Retinal pigment epithelial cell (primary cell): ENCODE measurements around the gene SGK1.

ENCODE experiments used
- DNase-seq: peaks from one replicate; pipeline ENCODE4 v3.0.0-alpha.2; 2010; ENCODE audit warnings: low read depth
- H3K4me3 ChIP-seq: 2 replicates; pipeline ENCODE4 v1.5.1; 2011; ENCODE audit warnings: mild to moderate bottlenecking, low read length, control low read depth, moderate library complexity
- TF ChIP-seq, protein P1 (sequence below): conservative IDR thresholded peaks from 2 replicates; pipeline ENCODE4 v1.5.1; 2011; ENCODE audit warnings: low read depth, low read length, control low read depth, inconsistent platforms

Gene SGK1

GRCh38 chr6:134317471-134318131, at the start of gene SGK1:
SGK1 (minus strand) TSS chr6:134318112; CDS start chr6:134317460, 652 bp downstream.
- no peak for DNase-seq
- TF ChIP-seq, protein P1, sequence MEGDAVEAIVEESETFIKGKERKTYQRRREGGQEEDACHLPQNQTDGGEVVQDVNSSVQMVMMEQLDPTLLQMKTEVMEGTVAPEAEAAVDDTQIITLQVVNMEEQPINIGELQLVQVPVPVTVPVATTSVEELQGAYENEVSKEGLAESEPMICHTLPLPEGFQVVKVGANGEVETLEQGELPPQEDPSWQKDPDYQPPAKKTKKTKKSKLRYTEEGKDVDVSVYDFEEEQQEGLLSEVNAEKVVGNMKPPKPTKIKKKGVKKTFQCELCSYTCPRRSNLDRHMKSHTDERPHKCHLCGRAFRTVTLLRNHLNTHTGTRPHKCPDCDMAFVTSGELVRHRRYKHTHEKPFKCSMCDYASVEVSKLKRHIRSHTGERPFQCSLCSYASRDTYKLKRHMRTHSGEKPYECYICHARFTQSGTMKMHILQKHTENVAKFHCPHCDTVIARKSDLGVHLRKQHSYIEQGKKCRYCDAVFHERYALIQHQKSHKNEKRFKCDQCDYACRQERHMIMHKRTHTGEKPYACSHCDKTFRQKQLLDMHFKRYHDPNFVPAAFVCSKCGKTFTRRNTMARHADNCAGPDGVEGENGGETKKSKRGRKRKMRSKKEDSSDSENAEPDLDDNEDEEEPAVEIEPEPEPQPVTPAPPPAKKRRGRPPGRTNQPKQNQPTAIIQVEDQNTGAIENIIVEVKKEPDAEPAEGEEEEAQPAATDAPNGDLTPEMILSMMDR, result peak; percentile 4

DNA sequence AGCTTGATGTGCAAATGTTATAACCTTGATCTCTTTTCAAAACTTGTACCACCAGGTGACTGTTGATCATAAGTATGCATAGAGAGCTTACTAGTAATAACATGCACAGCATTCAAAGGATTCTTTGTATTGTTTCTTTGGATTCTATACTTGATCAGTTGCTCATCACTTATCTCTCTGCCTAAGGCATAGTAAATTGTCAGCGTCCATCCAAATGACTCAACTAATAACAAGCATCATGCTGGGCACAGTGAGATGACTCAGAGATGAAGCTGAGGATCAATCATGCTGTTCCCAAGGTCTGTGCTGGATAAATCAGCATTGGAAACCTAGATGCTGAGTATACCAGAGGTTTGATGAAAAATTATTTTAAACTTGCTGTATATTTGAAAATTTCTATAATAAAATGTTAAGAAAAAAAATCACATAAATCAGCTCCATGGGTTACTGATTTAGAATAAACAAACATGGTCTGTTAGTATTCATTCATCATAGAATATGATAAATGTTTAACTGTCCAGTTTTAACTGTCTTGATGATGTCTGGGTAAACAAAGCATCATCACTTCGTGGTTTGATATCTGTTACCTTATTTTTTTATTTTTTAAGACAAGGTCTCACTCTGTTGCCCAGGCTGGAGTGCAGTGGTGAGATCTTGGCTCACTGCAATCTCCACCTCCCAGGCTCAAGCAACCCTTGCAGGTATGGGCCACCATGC, 45.6 kb upstream of the SGK1 start:
- DNase-seq, result no peak
- TF ChIP-seq, protein P1, result no peak
- H3K4me3 ChIP-seq, result no peak overlapping the region

More at GRCh38 chr6:134317471-134318131, at the start of gene SGK1:
- peak within 1 kb of the TSS; percentile 58 for H3K4me3 ChIP-seq

DNA sequence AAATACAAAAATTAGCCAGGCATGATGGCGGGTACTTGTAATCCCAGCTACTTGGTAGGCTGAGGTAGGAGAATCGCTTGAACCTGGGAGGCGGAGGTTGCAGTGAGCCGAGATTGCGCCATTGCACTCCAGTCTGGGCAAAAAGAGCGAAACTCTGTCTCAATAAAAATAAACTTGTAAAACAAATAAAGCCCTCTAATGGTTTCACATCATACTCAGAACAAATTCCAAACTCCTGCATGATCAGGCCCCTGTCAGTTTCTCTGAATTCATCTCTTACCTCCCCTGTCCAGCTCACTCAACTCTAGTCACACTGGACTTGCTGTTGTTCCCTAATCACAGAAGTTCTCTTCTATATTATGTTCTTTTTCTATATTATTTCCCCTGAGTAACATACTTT, 43.1 kb upstream of the SGK1 start:
- TF ChIP-seq, protein P1, result no peak
- DNase-seq, result no peak
- no peak overlapping the region for H3K4me3 ChIP-seq

- TF ChIP-seq, protein P1, result no peak
- no peak overlapping the region for H3K4me3 ChIP-seq
- no peak for DNase-seq
Measured at GRCh38 chr6:134359302-134359701, 41.4 kb upstream of the SGK1 start.

- no peak overlapping the region for H3K4me3 ChIP-seq
- TF ChIP-seq, protein P1, result no peak
- no peak for DNase-seq
Measured at GRCh38 chr6:134358320-134358719, 40.4 kb upstream of the SGK1 start.

- no peak for DNase-seq
- TF ChIP-seq, protein P1, result no peak
- no peak overlapping the region for H3K4me3 ChIP-seq
Measured at GRCh38 chr6:134357022-134357487, 39.1 kb upstream of the SGK1 start.
